ENCODE data around the gene GNS. TPM values are rescaled to one million over a fixed set of nuclear protein-coding genes. Genes with fewer than 3 reads are reported as not detected.
A peak's percentile ranks its signal among the peaks of the same experiment; 100 is the strongest.
"Not testable (repeated sequence)": the region's sequence is repeated elsewhere in the genome, so short reads cannot be mapped to it uniquely, and the experiment has no call there.

GNS gene
- total RNA-seq, result 47.0 and 48.2 TPM in 2 replicates
- long read RNA-seq, full-length matches to known transcripts, result 26 of 47 reads
- long read RNA-seq, partial matches to known transcripts, result 9 of 47 reads
- long read RNA-seq, other reads (novel, unspliced or antisense), result 12 of 47 reads

DNA sequence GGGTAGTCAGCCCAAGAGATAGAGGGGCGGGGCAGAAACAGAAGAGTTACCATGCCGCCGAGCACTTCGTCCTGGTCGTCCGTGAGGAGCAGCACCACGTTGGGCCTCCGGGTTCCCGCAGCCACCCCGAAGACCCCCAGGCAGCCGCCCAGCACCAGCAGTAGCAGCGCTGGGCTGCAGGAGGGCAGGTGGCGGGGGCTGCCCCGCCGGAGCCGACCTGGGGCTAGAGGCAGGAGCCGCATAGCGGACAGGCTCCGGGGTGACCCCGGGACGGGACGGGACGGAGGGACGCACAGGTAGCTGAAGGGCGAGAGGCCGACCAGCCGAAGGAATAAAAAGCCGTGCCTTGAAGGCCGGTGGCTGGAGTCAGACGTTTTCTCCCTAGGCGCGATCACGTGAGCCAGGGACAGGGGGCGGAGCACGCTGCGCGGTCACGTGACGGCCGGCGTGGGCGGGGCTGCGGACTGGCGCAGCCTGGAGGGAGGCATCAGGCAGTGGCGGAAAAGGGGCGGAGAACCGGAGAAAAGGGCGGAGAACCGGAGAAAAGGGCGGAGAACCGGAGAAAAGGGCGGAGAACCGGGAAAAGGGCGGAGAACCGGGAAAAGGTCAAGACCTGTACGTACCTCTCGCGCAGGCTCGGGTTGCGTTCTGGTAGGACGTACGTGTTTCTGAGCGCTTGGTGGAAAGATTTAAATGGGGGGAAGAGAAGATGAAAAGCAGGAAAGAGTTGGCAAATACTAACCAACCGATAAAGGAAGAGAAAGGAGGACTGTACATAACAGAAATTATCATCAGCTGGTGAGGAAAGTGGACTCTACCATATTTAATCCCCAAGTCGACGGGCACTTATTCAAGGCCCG is at the start of gene GNS:
TSS of gene GNS (minus strand) at position 372 of the 860 bp plus-strand sequence. CDS start at position 242, 130 bp downstream.
- H3K27me3 Mint-ChIP-seq (ENCODE audit: low read depth), result no peaks in the 10 kb centered on the region
- no peaks in the 10 kb centered on the region for H3K9me3 Mint-ChIP-seq
- H3K4me3 Mint-ChIP-seq, result peak within 1 kb of the TSS; percentile 95
- TF ChIP-seq, protein P1, sequence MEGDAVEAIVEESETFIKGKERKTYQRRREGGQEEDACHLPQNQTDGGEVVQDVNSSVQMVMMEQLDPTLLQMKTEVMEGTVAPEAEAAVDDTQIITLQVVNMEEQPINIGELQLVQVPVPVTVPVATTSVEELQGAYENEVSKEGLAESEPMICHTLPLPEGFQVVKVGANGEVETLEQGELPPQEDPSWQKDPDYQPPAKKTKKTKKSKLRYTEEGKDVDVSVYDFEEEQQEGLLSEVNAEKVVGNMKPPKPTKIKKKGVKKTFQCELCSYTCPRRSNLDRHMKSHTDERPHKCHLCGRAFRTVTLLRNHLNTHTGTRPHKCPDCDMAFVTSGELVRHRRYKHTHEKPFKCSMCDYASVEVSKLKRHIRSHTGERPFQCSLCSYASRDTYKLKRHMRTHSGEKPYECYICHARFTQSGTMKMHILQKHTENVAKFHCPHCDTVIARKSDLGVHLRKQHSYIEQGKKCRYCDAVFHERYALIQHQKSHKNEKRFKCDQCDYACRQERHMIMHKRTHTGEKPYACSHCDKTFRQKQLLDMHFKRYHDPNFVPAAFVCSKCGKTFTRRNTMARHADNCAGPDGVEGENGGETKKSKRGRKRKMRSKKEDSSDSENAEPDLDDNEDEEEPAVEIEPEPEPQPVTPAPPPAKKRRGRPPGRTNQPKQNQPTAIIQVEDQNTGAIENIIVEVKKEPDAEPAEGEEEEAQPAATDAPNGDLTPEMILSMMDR (conservative IDR thresholded peaks at IDR 0.05), result no peak
- peaks cover 25% of the 10 kb centered on the region for H3K4me1 Mint-ChIP-seq
- peak within 1 kb of the TSS; percentile 94 for H3K27ac Mint-ChIP-seq (ENCODE audit: unreplicated experiment)
- peak; percentile 97 for DNase-seq (ENCODE audit: low read depth, low spot score)
- peaks cover under 1% of the 10 kb centered on the region for H3K36me3 Mint-ChIP-seq (ENCODE audit: low read depth)

DNA sequence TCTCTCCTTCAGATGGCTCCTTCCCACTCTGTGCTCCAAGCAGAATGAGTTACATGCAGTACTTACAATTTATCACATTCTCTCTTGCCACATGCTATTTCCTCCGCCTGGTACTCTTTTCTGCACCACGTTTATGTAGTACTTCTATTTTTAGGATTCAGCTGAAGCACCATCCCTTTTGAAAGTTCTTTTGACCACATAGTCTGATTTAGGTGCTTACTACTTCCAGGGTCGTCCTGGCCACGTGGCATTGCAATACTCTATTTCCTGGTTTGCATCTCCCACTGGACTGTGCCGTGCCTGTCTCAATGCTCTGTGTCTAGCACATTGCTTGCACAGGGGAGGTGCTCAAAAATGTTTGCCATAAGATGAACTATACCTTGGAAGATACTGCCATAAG is 48.9 kb upstream of the GNS start:
- H3K9me3 Mint-ChIP-seq, result no peaks in the 10 kb centered on the region
- no peak for DNase-seq (ENCODE audit: low read depth, low spot score)
- H3K36me3 Mint-ChIP-seq (ENCODE audit: low read depth), result no peaks in the 10 kb centered on the region
- TF ChIP-seq, protein P1 (conservative IDR thresholded peaks at IDR 0.05), result no peak
- H3K27me3 Mint-ChIP-seq (ENCODE audit: low read depth), result peaks cover 29% of the 10 kb centered on the region
- no peak overlapping the region for H3K4me3 Mint-ChIP-seq
- H3K27ac Mint-ChIP-seq (ENCODE audit: unreplicated experiment), result no peak overlapping the region
- H3K4me1 Mint-ChIP-seq, result no peaks in the 10 kb centered on the region

DNA sequence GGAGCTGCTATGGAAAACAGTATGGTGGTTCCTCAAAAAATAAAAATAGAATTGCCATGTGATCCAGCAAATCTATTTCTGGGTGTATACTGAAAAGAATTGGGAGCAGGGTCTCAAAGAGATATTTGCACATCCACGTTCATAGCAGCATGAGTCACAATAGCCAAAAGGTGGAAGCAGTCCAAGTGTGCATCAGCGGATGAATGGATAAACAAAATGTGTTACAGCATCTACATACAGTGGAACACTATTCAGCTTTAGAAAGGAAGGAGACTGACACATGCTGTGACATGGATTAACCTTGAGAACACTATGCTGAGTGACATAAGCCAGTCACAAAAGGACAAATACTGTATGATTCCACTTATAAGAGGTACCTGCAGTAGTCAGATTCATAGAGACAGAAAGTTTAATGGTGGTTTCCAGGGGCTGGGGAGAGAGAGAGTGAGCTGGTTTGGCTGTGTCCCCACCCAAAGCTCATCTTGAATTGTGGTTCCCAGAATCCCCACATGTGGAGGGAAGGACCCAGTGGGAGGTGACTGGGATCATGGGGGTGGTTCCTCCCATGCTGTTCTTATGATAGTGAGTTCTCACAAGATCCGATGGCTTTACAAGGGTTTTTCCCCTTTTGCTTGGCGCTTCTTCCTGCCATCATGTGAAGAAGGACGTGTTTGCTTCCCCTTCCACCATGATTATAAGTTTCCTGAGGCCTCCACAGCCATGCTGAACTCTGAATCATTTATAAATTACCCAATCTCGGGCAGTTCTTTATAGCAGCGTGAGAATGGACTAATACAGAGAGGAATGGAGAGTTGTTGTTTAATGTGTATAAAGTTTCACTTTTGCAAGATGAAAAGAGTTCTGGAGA is 47.6 kb upstream of the GNS start:
- H3K36me3 Mint-ChIP-seq (ENCODE audit: low read depth), result no peaks in the 10 kb centered on the region
- H3K4me1 Mint-ChIP-seq, result no peaks in the 10 kb centered on the region
- H3K4me3 Mint-ChIP-seq, result no peak overlapping the region
- no peaks in the 10 kb centered on the region for H3K9me3 Mint-ChIP-seq
- peaks cover 32% of the 10 kb centered on the region for H3K27me3 Mint-ChIP-seq (ENCODE audit: low read depth)
- H3K27ac Mint-ChIP-seq (ENCODE audit: unreplicated experiment), result no peak overlapping the region
- TF ChIP-seq, protein P1 (conservative IDR thresholded peaks at IDR 0.05), result no peak
- no peak for DNase-seq (ENCODE audit: low read depth, low spot score)

DNA sequence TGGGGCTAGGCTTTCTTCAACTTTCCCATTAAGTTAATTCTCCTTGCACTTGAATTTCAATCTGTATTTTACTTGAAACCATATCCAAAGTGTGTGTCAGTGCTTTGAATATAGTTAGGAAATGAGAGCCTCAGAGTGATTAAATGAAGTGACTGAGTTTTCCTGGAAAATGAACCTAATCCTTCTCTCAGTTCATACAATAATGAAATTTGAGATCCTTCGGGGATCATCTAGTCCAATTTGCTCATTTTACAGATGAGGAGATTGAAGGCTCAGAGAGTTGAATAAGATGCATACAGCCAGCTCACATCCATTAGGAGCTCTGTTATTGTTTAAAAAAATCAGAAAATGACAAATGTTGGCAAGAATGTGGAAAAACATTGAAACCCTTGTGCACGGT is 47.0 kb upstream of the GNS start:
- H3K4me1 Mint-ChIP-seq, result no peaks in the 10 kb centered on the region
- TF ChIP-seq, protein P1 (conservative IDR thresholded peaks at IDR 0.05), result no peak
- H3K36me3 Mint-ChIP-seq (ENCODE audit: low read depth), result no peaks in the 10 kb centered on the region
- no peak overlapping the region for H3K27ac Mint-ChIP-seq (ENCODE audit: unreplicated experiment)
- no peak overlapping the region for H3K4me3 Mint-ChIP-seq
- no peaks in the 10 kb centered on the region for H3K9me3 Mint-ChIP-seq
- no peak for DNase-seq (ENCODE audit: low read depth, low spot score)
- peaks cover 36% of the 10 kb centered on the region for H3K27me3 Mint-ChIP-seq (ENCODE audit: low read depth)

DNA sequence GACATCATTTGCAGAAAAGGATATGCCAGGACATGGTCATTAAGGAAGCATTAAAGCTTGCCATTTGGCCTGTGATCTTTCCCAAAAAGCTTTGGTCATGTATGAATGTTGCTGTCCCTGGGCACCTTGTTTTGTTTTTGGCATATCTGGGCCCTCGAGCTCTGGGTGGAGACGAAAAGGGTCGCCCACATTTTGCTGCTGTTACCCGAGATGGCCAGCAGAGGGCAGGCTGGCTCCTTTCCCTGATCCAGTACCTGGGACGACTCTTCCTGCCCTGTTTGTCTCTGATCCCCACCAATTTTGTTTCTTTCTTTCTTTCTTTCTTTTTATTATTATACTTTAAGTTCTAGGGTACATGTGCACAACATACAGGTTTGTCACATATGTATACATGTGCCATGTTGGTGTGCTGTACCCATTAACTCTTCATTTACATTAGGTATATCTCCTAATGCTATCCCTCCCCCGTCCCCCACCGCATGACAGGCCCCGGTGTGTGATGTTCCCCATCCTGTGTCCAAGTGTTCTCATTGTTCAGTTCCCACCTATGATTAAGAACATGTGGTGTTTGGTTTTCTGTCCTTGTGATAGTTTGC is 43.1 kb upstream of the GNS start:
- H3K27me3 Mint-ChIP-seq (ENCODE audit: low read depth), result peaks cover 44% of the 10 kb centered on the region
- not testable (repeated sequence) for H3K4me1 Mint-ChIP-seq; H3K27ac Mint-ChIP-seq (ENCODE audit: unreplicated experiment); H3K9me3 Mint-ChIP-seq; H3K4me3 Mint-ChIP-seq; H3K36me3 Mint-ChIP-seq (ENCODE audit: low read depth)
- TF ChIP-seq, protein P1 (conservative IDR thresholded peaks at IDR 0.05), result peak; percentile 91
- peak; percentile 67 for DNase-seq (ENCODE audit: low read depth, low spot score)
